GM12873 (cell line): Measurements from ENCODE around the gene PAPLN.

Experiments
- CTCF ChIP-seq: IDR thresholded peaks from 2 replicates; pipeline ENCODE4 v1.5.1; 2012; ENCODE audit warnings: low read depth, mild to moderate bottlenecking, moderate library complexity, low read length, control low read depth; ENCODE audit not compliant: insufficient read depth; ENCODE audit errors: missing control alignments

PAPLN gene

GRCh38 chr14:73252491-73253322, 15.4 kb downstream of the PAPLN start:
- TF ChIP-seq CTCF = no peak

- TF ChIP-seq CTCF = no peak
Measured at GRCh38 chr14:73253323-73253610, 16.0 kb downstream of the PAPLN start.

GRCh38 chr14:73253721-73254120, 16.4 kb downstream of the PAPLN start:
- TF ChIP-seq CTCF = no peak

- no peak for TF ChIP-seq CTCF
Measured at GRCh38 chr14:73254247-73255004, 17.1 kb downstream of the PAPLN start.

- no peak for TF ChIP-seq CTCF
Measured at GRCh38 chr14:73255005-73255400, 17.7 kb downstream of the PAPLN start.

GRCh38 chr14:73255693-73256225, 18.5 kb downstream of the PAPLN start:
- no peak for TF ChIP-seq CTCF

- TF ChIP-seq CTCF = no peak
Measured at GRCh38 chr14:73258076-73258475, 20.8 kb downstream of the PAPLN start.
